ENCODE results near the gene PPAN.

PPAN gene

DNA sequence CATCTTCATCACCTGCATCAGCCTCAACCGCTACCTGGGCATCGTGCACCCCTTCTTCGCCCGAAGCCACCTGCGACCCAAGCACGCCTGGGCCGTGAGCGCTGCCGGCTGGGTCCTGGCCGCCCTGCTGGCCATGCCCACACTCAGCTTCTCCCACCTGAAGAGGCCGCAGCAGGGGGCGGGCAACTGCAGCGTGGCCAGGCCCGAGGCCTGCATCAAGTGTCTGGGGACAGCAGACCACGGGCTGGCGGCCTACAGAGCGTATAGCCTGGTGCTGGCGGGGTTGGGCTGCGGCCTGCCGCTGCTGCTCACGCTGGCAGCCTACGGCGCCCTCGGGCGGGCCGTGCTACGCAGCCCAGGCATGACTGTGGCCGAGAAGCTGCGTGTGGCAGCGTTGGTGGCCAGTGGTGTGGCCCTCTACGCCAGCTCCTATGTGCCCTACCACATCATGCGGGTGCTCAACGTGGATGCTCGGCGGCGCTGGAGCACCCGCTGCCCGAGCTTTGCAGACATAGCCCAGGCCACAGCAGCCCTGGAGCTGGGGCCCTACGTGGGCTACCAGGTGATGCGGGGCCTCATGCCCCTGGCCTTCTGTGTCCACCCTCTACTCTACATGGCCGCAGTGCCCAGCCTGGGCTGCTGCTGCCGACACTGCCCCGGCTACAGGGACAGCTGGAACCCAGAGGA, 7.9 kb downstream of the PPAN start:
- peak; percentile 35 for DNase-seq

DNA sequence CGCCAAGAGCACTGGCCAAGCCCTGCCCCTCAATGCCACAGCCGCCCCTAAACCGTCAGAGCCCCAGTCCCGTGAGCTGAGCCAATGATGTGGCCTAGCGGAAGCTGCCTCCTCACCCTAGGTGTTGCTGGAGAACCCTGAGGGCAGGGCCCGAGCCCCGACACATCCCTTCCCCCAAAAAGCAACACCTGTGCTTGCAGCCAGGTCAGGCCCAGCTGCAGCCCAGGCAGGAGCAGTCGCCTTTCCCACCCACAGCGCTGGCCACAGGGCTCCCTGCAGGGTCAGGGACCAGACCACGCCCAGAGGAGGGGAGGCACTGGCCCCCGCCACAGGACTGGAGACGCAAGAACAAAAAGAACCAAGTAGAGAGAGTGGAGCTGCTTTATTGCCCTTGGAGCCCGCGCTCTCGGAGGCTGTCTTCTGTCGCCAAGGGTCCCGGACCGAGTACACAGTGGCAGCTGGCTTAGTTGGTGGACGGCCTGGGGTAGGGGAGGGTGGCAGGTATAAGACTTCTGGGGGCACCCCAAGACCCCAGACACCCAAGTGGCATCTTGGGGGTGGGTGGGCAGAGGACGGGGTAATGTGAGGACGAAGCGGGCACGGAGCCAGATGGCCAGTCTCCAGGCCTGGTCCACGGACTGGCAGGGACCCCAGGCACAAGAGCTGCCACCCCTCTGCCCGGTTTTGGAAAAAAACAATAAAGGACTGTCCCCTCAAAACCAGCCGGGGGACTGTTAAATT, 8.7 kb downstream of the PPAN start:
- DNase-seq: peak; percentile 41

DNA sequence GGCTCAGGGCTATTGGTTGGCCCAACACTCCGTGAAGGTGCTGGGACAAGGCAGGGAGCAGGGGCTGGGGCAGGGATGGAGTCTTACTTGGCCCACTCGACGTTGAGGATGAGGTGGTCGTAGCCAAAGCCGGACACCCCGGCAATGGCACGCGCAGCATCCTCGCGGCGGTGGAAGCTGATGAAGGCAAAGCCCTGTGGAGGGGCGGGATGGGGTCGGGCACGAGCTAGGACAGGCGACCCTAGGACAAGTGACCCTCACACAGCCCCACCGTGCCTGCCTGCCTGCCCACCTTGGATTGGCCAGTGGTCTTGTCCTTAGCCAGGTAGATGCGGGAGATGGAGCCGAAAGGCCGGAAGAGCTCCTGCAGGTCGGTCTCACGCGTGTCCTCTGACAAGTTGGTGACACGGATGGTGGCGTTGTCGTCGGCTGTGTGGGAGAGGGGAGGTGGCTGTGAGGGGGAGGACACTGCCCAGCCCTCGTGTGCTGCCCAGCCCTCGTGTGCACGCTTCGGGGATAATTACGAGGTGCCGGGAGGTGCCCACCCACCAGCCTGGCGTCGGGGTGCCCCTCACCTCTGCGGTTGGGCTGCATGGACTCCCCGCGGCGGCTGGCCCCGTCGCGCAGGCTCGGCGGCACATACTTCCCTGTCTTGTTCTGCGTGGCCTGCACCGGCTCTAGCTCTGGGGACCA, 9.4 kb downstream of the PPAN start:
- no peak for DNase-seq

DNA sequence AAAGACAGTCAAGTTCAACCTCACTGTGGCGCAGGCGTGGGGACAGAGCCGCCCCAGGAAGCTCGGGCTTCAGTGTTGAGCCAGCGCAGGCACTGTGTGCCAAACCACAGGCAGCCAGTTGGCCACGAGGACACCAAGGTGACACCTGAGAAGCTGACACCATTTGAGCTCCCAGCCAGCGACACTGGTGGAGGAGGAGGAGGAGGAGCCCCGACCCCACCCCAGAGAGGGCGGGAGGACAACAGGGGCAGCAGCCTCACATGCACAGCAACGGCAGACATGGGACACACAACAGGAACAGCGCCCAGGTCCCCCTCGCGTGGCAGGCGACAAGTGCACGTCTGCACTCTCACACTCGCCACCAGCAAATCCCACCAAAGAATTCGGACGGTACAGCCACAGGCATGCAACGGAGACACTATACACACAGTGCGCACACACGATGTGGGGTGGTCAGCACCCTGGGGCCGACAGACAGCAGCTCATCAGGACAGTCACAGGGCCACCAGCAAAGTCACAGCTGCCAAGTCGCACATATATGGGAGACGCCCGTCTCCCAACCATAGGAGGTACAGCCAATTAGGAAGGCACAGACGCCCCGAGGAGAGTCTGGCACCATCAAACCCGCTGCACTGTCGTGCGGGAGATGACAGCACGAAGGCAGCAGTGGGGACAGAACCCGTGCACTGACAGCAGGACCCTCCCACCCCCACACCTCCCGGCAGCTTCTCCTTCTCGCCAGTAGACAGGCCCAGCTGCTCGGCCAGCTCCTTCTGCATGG, 10.1 kb downstream of the PPAN start:
- DNase-seq: no peak

DNA sequence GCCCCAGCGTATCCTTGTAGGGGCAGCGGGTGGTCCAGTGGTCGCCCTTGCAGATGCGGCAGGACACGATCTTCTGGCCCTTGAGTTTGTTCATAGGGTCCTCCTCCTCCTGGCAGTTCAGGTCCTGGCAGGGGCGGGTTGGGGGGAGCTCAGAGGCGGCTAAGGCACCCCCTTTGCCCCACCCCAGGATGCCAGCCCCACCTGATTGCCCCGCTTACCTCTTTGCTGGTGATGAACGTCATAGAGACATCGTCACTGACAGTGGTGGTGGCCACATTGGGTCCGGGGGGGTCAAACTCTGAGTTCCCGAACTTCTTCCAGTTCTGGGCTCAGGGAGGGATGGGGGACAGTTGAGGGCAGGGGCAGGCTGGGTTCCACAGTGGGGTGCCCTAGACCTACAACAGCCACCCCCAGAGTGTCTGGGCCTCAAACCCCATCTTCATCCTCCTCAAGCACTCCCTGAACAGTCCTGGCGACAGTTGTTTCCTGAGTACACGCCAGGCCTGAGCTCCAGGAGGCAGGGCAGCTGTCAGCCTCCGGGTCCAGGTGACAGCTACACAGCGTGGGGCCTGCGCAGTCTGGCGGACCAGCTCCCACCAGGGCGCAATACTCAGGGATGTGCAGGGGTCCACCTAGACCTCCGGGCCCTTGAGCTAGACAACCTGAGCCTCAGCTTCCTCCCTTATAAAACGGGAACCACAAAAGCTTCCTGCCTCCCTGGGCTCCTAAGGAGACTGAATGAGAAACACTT, 10.9 kb downstream of the PPAN start:
- DNase-seq: no peak

- DNase-seq: no peak
These were observed 12.8 kb downstream of the PPAN start for GRCh38 chr19:10118960-10119359.

- no peak for DNase-seq
These were observed 14.5 kb downstream of the PPAN start for GRCh38 chr19:10120538-10121189.

- no peak for DNase-seq
These were observed 15.9 kb downstream of the PPAN start for GRCh38 chr19:10122045-10122444.

DNA sequence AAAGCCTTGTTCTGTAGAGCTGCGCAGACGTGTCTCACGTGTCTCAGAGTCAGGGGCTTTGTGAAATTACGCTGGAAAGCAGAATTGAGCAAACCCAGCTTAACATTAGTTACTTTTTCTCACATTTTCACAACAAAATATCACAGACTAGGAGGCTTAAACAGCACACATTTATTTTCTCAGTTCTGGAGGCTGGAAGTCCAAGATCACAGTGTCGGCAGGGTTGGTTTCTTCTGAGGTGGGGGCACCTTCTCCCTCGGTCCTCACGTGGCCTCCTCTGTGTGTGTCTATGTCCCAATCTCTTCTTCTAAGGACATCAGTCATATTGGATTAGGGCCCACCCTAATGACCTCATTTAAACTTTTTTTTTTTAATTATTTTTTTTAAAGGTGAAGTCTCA, 18.3 kb downstream of the PPAN start:
- DNase-seq: no peak

GRCh38 chr19:10126213-10126639, 20.1 kb downstream of the PPAN start:
- DNase-seq: no peak

GRCh38 chr19:10132905-10133304, 26.7 kb downstream of the PPAN start:
- no peak for DNase-seq

- DNase-seq: no peak
These were observed 27.4 kb downstream of the PPAN start for GRCh38 chr19:10133596-10133995.

DNA sequence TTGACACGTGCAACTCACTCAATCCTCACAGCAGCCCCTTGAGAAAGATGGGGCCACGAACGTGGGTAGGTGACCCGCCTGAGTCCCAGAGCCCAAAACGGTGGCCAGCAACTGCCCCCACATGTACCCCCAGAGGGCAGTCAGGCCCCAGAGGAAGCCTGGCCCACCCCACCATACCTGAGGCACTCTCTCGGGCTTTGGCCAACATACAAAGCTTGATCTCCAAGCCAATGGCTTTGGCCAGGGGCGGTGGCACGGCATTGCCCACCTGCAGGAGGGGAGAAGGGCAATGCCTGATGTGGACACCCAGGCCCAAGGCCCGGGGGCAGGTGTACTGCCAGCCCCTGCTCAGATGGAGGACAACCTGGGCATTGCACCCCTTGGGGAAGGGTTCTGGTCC, 27.9 kb downstream of the PPAN start:
- no peak for DNase-seq

- DNase-seq: no peak
These were observed 29.6 kb downstream of the PPAN start for GRCh38 chr19:10135551-10136334.

- no peak for DNase-seq
These were observed 30.8 kb downstream of the PPAN start for GRCh38 chr19:10136936-10137335.

- DNase-seq: no peak
These were observed 31.9 kb downstream of the PPAN start for GRCh38 chr19:10137751-10138682.

DNA sequence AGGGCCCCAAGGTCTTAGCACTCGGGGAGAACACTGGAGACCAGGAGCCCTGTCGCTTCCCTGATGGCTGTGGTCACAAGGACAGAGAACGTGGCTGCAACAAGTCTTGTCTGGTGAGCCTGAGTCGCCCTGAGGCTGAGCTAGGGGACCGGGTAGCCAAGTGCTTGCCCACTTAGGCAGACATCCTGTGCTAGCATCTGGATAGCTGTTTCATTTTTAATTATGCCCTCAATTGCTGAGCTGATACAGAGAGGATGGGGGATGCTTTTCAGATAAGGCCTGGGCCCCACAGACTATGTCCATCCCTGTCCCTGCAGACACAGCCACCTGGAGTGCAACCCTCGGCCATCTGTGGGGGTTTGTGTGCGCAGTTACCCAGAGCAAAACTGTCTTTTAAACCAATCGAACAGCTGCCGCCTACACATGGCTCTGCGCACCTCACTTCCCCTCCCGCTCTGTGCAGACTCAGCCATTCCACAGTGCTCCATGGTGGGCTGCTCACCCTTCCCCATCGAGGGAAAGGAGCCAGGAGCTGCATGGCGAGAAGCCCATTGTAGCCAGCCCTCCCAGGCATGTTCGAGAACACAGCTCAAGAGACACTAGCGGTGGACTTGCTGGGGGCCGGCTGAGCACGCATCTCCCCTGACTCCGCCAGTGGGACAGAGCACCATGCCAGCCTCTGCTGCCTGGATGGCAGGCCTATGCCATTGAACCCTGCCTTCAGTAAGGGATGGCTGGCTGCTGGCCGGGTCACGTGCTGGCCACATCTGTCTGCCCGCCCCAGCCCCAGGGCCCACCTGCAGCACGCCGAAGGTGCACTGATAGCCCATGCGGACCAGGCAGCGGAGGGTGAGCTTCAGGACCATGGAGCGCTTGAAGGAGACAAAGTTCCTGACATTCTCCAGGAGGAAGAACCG, 33.0 kb downstream of the PPAN start:
- no peak for DNase-seq

GRCh38 chr19:10139952-10140351, 33.8 kb downstream of the PPAN start:
- no peak for DNase-seq

DNA sequence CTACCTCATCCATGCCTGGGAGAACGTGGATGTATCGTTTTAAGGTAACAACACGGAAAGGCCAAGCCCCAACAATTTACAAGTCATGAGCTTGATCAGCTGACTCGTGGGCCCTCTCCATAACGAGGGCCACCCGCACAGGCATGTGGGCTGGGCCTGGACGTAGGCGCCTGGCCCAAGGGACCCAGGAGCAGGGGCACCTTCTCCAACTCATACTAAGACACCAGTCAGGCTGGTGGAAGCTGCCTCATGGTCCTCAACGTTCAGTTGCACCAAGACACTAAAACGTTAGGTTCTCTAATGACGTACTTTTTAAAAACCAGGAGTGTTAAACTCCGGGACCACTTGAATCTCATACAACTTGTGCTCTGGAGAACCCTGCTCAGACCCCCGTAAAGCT, 35.3 kb downstream of the PPAN start:
- no peak for DNase-seq
